HL-60 (cell line): ENCODE results near the gene GRHL1.

Source experiments
- CTCF ChIP-seq: IDR thresholded peaks from one replicate; pipeline ENCODE4 v1.5.1; 2011; ENCODE audit warnings: low read length, control low read depth, inconsistent platforms; ENCODE audit not compliant: insufficient read depth
- POLR2AphosphoS5 ChIP-seq: IDR thresholded peaks from 2 replicates; pipeline ENCODE4 v1.6.1; 2012; ENCODE audit warnings: low read depth
- REST ChIP-seq: IDR thresholded peaks from 2 replicates; pipeline ENCODE4 v1.6.1; 2012; ENCODE audit warnings: low read depth; ENCODE audit not compliant: insufficient replicate concordance

GRCh38 chr2:10016001-10016801 lies 64.7 kb downstream of the GRHL1 start:
- TF ChIP-seq CTCF: no peak
- TF ChIP-seq REST: no peak
- no peak for TF ChIP-seq POLR2AphosphoS5
